GM12872 (cell line): ENCODE measurements around the gene C1QTNF1.

ENCODE experiments used
- CTCF ChIP-seq: IDR thresholded peaks from 3 replicates; pipeline ENCODE4 v1.5.1; 2011; ENCODE audit warnings: low read depth, mild to moderate bottlenecking, low read length, moderate library complexity; ENCODE audit not compliant: insufficient read depth

C1QTNF1 gene

GRCh38 chr17:79048826-79049755 is 25.1 kb downstream of the C1QTNF1 start:
- TF ChIP-seq CTCF = no peak

- no peak for TF ChIP-seq CTCF
Measured at GRCh38 chr17:79049821-79050220, 25.9 kb downstream of the C1QTNF1 start.

- no peak for TF ChIP-seq CTCF
Measured at GRCh38 chr17:79050551-79050950, 26.6 kb downstream of the C1QTNF1 start.

- no peak for TF ChIP-seq CTCF
Measured at GRCh38 chr17:79051306-79051705, 27.3 kb downstream of the C1QTNF1 start.

GRCh38 chr17:79052131-79052530 is 28.2 kb downstream of the C1QTNF1 start:
- no peak for TF ChIP-seq CTCF

- no peak for TF ChIP-seq CTCF
Measured at GRCh38 chr17:79053251-79053925, 29.4 kb downstream of the C1QTNF1 start.

- no peak for TF ChIP-seq CTCF
Measured at GRCh38 chr17:79054200-79054960, 30.4 kb downstream of the C1QTNF1 start.
